NCI-H1417 (cell line): Measurements from ENCODE around the gene PPM1F.
"Not testable (repeated sequence)": the region's sequence is repeated elsewhere in the genome, so short reads cannot be mapped to it uniquely, and the experiment has no call there.

Experiments
- DNase-seq, 3 experiments: peaks; one replicate each; lab custom pipeline; 2025; lab: John Stamatoyannopoulos, UW

PPM1F gene

GRCh38 chr22:21889251-21889990, 63.2 kb downstream of the PPM1F start:
- DNase-seq = no peak

- no peak for DNase-seq
Observed at GRCh38 chr22:21887841-21888240, 64.8 kb downstream of the PPM1F start.

- not testable (repeated sequence) for DNase-seq
Observed at GRCh38 chr22:21883930-21884329, 68.7 kb downstream of the PPM1F start.

GRCh38 chr22:21882754-21883333, 69.8 kb downstream of the PPM1F start:
- DNase-seq = not testable (repeated sequence)

- DNase-seq = no peak
Observed at GRCh38 chr22:21881841-21882753, 70.6 kb downstream of the PPM1F start.

GRCh38 chr22:21876486-21877176, 76.0 kb downstream of the PPM1F start:
- no peak for DNase-seq

- DNase-seq = not testable (repeated sequence)
Observed at GRCh38 chr22:21874953-21875352, 77.7 kb downstream of the PPM1F start.

GRCh38 chr22:21873619-21874018, 79.0 kb downstream of the PPM1F start:
- DNase-seq = no peak

GRCh38 chr22:21872741-21873140, 79.9 kb downstream of the PPM1F start:
- DNase-seq = not testable (repeated sequence)
